H1 (cell line): Measurements from ENCODE around the gene IL31. TPM values are rescaled to one million over a fixed set of nuclear protein-coding genes. Genes with fewer than 3 reads are reported as not detected.

Experiments used
- CBX8 ChIP-seq: fragments of 300-800, 300-1000 bp; sonication (generic); IDR thresholded peaks from 2 replicates; pipeline ENCODE4 v1.7.1; 2016; ENCODE audit warnings: low read depth, low read length, borderline replicate concordance
- PHF8 ChIP-seq: fragments of 200-600 bp; sonication (generic); conservative IDR thresholded peaks from 2 replicates; pipeline ENCODE4 v1.7.1; 2012; ENCODE audit warnings: low read depth, mild to moderate bottlenecking, inconsistent platforms, low read length, moderate library complexity
- POLR2A ChIP-seq, 2 experiments: IDR thresholded peaks; 1 replicate in 1 of 2; 2 replicates in 1 of 2; pipeline ENCODE4 v1.6.1; 2011; ENCODE audit warnings: low read depth in 2 of 2, low read length in 2 of 2, mild to moderate bottlenecking in 2 of 2; ENCODE audit errors: control extremely low read depth in 1 of 2
- SIN3A ChIP-seq, 2 experiments: IDR thresholded peaks in 1 of 2; conservative IDR thresholded peaks in 1 of 2; 2 replicates each; pipeline ENCODE4 v1.6.1; 2011 to 2012; ENCODE audit warnings: low read length in 2 of 2, improper control_type of control experiment in 1 of 2, low read depth in 1 of 2, mild to moderate bottlenecking in 1 of 2
- polyA plus RNA-seq, 7 experiments: library from polyadenylated mRNA; depleted of rRNA in 3 of 7; stranded (reverse) in 5 of 7; unstranded in 2 of 7; fragments of >200 nt in 5 of 7; fragments of 200-250 nt in 2 of 7; gene quantifications; 1 replicate in 5 of 7; 2 replicates in 1 of 7; 4 replicates in 1 of 7; pipeline versions ENCODE4 v1.2.1 to v1.2.3, GENCODE V29; 2011 to 2013; ENCODE audit warnings: missing spikeins in 2 of 7, mixed read lengths in 2 of 7
- total RNA-seq: library from RNA; stranded (reverse); fragmentation: NEBNext Ultra II Directional; extraction: Animal tissue kit (Norgen Biotek cat#: 25700); gene quantifications from 2 replicates; pipeline ENCODE4 v1.2.1, GENCODE V29; 2021

The IL31 gene
- total and polyA plus RNA-seq, 2 of the 8 experiments (the other 6 are each of a cell fraction or from before 2014, with no cell fraction given): not detected

DNA sequence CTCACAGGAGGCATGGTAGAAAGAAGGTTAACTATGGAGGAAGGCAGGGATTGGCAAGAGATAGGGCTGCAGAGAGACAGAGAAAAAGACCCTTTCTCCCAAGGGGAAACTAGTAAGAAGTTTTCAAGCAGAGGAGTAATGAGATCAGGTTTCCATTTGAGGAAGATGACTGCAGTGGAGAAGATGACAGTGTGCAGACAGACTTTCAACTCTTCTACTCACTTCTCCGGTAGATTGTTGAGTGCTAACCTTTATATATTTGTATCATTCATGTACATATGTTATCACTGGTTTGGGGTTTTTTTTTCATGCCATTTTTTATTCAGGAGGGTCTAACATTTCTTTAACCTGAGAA is 23.6 kb upstream of the IL31 start (continued):
- TF ChIP-seq SIN3A (conservative IDR thresholded peaks at IDR 0.05 in 1 of 2, IDR thresholded peaks at IDR 0.05 in 1 of 2; ENCODE audit: low read depth in 1 of 2, low read length in 2 of 2) (no peak), CBX8 (no peak), POLR2A (IDR thresholded peaks at IDR 0.05; ENCODE audit: control extremely low read depth in 1 of 2, low read depth in 2 of 2, low read length in 2 of 2) (no peak), PHF8 (no peak)
